DOHH2 (cell line): ENCODE measurements around the gene SIVA1.

Source experiments
- CTCF ChIP-seq: fragments of 200-600 bp; sonication (generic); IDR thresholded peaks from one replicate; pipeline ENCODE4 v1.5.1; 2014; ENCODE audit warnings: antibody characterized with exemption, mild to moderate bottlenecking, low read depth, low read length; ENCODE audit not compliant: poor library complexity, severe bottlenecking
- EZH2phosphoT487 ChIP-seq: fragments of 200-600 bp; sonication (generic); IDR thresholded peaks from 2 replicates; pipeline ENCODE4 v1.6.1; 2017; ENCODE audit warnings: borderline replicate concordance, mild to moderate bottlenecking, antibody characterized with exemption, low read length, moderate library complexity, mixed read lengths

DNA sequence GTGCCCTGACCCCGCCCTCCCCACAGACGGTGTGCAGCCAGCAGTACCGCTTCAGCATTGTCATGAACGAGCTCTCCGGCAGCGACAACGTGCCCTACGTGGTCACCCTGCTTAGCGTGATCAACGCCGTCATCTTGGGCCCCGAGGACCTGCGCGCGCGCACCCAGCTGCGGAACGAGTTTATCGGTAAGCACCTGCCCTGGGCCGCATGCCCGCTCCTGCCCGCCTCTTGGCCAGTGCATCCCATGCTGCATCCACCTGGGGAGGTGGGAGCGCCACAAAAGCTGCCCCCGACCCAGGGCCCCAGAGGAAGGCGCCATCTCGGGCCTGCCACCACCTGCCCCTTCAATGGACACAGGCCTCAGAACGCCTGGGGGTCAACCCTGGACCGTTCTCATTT lies 49.7 kb upstream of the SIVA1 start:
- TF ChIP-seq CTCF (no peak), EZH2phosphoT487 (no peak)
